PC-3 (cell line): ENCODE data around the gene EPO. TPM values are rescaled to one million over a fixed set of nuclear protein-coding genes. Genes with fewer than 3 reads are reported as not detected.

Experiments
- ATAC-seq: fragments of 200-7000 bp; cut with Tn5 transposase; 2 replicates; pipeline ENCODE4 v1.9.1; 2020; ENCODE audit warnings: mild to moderate bottlenecking, moderate library complexity
- BruUV-seq: library from RNA; stranded (reverse); fragments of 400-500 nt; replicated peaks from 2 replicates; lab custom pipeline; 2021; lab: Mats Ljungman, UMichigan
- CTCF ChIA-PET: fragments of 300-600 bp; sonication (Branson Sonifier 250); formaldehyde crosslinking; loops from one replicate; lab custom pipeline; 2022; ENCODE audit warnings: antibody characterized with exemption; lab: Charles Lee
- POLR2A ChIA-PET: fragments of 300-600 bp; sonication (Branson Sonifier 250); formaldehyde crosslinking; loops from one replicate; lab custom pipeline; 2022; ENCODE audit warnings: antibody characterized with exemption; ENCODE audit not compliant: unreplicated experiment; lab: Charles Lee
- DNase-seq: peaks from one replicate; pipeline ENCODE4 v3.0.0-alpha.2; 2015
- H2AFZ ChIP-seq: fragments of 300-600 bp; sonication (generic); 2 replicates; pipeline ENCODE4 v1.6.0; 2016; ENCODE audit warnings: antibody characterized with exemption, low read length
- H3F3A ChIP-seq: fragments of 300-600 bp; sonication (generic); one replicate; pipeline ENCODE4 v1.6.0; 2017; ENCODE audit warnings: antibody characterized with exemption, low read length, control low read depth, mild to moderate bottlenecking; ENCODE audit not compliant: unreplicated experiment
- H3K27ac ChIP-seq: fragments of 300-600 bp; sonication (generic); 2 replicates; pipeline ENCODE4 v1.5.1; 2016; ENCODE audit warnings: mild to moderate bottlenecking, low read length
- H3K27me3 ChIP-seq: fragments of 300-600 bp; sonication (generic); 2 replicates; pipeline ENCODE4 v1.6.1; 2016; ENCODE audit warnings: low read length, mixed read lengths
- H3K36me3 ChIP-seq: fragments of 300-600 bp; sonication (generic); 2 replicates; pipeline ENCODE4 v1.6.1; 2016; ENCODE audit warnings: low read depth, mixed run types, low read length, mixed read lengths
- H3K4me1 ChIP-seq: fragments of 300-600 bp; sonication (generic); 2 replicates; pipeline ENCODE4 v1.5.1; 2016; ENCODE audit warnings: low read length; ENCODE audit not compliant: insufficient read depth
- H3K4me2 ChIP-seq: fragments of 300-600 bp; sonication (generic); 2 replicates; pipeline ENCODE4 v1.6.0; 2016; ENCODE audit warnings: low read length
- H3K4me3 ChIP-seq: fragments of 300-600 bp; sonication (generic); 2 replicates; pipeline ENCODE4 v1.5.1; 2016; ENCODE audit warnings: mild to moderate bottlenecking, low read length, mixed read lengths
- H3K79me2 ChIP-seq: fragments of 300-600 bp; sonication (generic); 2 replicates; pipeline ENCODE4 v1.6.1; 2017; ENCODE audit warnings: low read length, mixed read lengths
- H3K9ac ChIP-seq: fragments of 300-600 bp; sonication (generic); 2 replicates; pipeline ENCODE4 v1.6.0; 2016; ENCODE audit warnings: mild to moderate bottlenecking, low read length
- H3K9me2 ChIP-seq: fragments of 300-600 bp; sonication (generic); replicated peaks from 2 replicates; pipeline ENCODE4 v1.6.1; 2016; ENCODE audit warnings: mixed run types, low read length, mixed read lengths
- H3K9me3 ChIP-seq: fragments of 300-600 bp; sonication (generic); 2 replicates; pipeline ENCODE4 v1.6.1; 2016; ENCODE audit warnings: low read length, mixed read lengths
- H4K20me1 ChIP-seq: fragments of 300-600 bp; sonication (generic); 2 replicates; pipeline ENCODE4 v1.6.1; 2016; ENCODE audit warnings: low read length, mixed read lengths
- CTCF ChIP-seq: fragments of 300-600 bp; sonication (generic); conservative IDR thresholded peaks from 2 replicates; pipeline ENCODE4 v1.5.1; 2017; ENCODE audit warnings: antibody characterized with exemption, low read depth, mild to moderate bottlenecking, low read length
- EZH2 ChIP-seq: fragments of 300-600 bp; sonication (generic); IDR thresholded peaks from one replicate; pipeline ENCODE4 v1.6.1; 2017; ENCODE audit warnings: antibody characterized with exemption, mild to moderate bottlenecking, low read length; ENCODE audit not compliant: unreplicated experiment
- EZH2phosphoT487 ChIP-seq: fragments of 300-600 bp; sonication (generic); IDR thresholded peaks from 2 replicates; pipeline ENCODE4 v1.6.1; 2018; ENCODE audit warnings: mild to moderate bottlenecking, antibody characterized with exemption, low read length, borderline replicate concordance
- intact Hi-C: fragments of 100-400 bp; cut with micrococcal nuclease; formaldehyde crosslinking; loops from 2 replicates; pipeline ENCODE4 v1.9.0; 2023
- total RNA-seq: library from RNA; depleted of rRNA; stranded (reverse); fragments of >200 nt; gene quantifications from 2 replicates; pipeline ENCODE4 v1.2.3, GENCODE V29; 2014

EPO gene
- total RNA-seq, 1 experiment from 2014 or later, result not detected

- DNase-seq (no peak), ATAC-seq (no peak)
- H3K4me3 ChIP-seq, result no peak overlapping the region
- peaks cover 6% of the 10 kb centered on the region for H3K79me2 ChIP-seq
- H2AFZ ChIP-seq, result no peak overlapping the region
- intact Hi-C loops, result no loop called here
- no peaks in the 10 kb centered on the region for H3K4me1 ChIP-seq
- no peaks in the 10 kb centered on the region for H3F3A ChIP-seq
- H3K9me3 ChIP-seq, result no peaks in the 10 kb centered on the region
- no peak overlapping the region for H3K9ac ChIP-seq
- ChIA-PET CTCF (no interaction called here), POLR2A (no interaction called here)
- H3K27me3 ChIP-seq, result no peaks in the 10 kb centered on the region
- no peaks in the 10 kb centered on the region for H3K9me2 ChIP-seq
- H3K36me3 ChIP-seq, result peaks cover 14% of the 10 kb centered on the region
- no TSS peak for BruUV-seq
- H4K20me1 ChIP-seq, result no peaks in the 10 kb centered on the region
- H3K4me2 ChIP-seq, result no peak overlapping the region
- H3K27ac ChIP-seq, result no peak overlapping the region
- TF ChIP-seq EZH2 (no peak), CTCF (no peak), EZH2phosphoT487 (no peak)
These were observed 36.4 kb upstream of the EPO start for GRCh38 chr7:100683659-100684533.

GRCh38 chr7:100684534-100685042 lies 35.7 kb upstream of the EPO start:
- no peaks in the 10 kb centered on the region for H3K4me1 ChIP-seq
- ATAC-seq (no peak), DNase-seq (no peak)
- CTCF ChIA-PET, result interaction anchor here (0.6 kb wide), 1 partner anchor 72 kb away, joined by 3 read pairs; no protein-coding TSS in a partner anchor
- peaks cover 13% of the 10 kb centered on the region for H3K79me2 ChIP-seq
- H3K9ac ChIP-seq, result no peak overlapping the region
- POLR2A ChIA-PET, result no interaction called here
- no peak for TF ChIP-seq EZH2
- no peak for TF ChIP-seq CTCF
- TF ChIP-seq EZH2phosphoT487, result no peak
- no peak overlapping the region for H2AFZ ChIP-seq
- no peaks in the 10 kb centered on the region for H4K20me1 ChIP-seq
- no peak overlapping the region for H3K4me2 ChIP-seq
- no peaks in the 10 kb centered on the region for H3F3A ChIP-seq
- no peaks in the 10 kb centered on the region for H3K9me3 ChIP-seq
- H3K4me3 ChIP-seq, result no peak overlapping the region
- BruUV-seq, result no TSS peak
- no peaks in the 10 kb centered on the region for H3K27me3 ChIP-seq
- no peaks in the 10 kb centered on the region for H3K9me2 ChIP-seq
- peaks cover 14% of the 10 kb centered on the region for H3K36me3 ChIP-seq
- intact Hi-C loops, result no loop called here
- no peak overlapping the region for H3K27ac ChIP-seq
